Activated CD8-positive, alpha-beta memory T cell treated with anti-CD3 and anti-CD28 coated beads for 24 hours (primary cell): ENCODE results near the gene DOCK8.

Experiments
- DNase-seq: peaks from one replicate; pipeline ENCODE4 v3.0.0-alpha.2; 2020

The DOCK8 gene

GRCh38 chr9:316382-316965, 101.8 kb downstream of the DOCK8 start:
- no peak for DNase-seq

GRCh38 chr9:318646-319045, 104.0 kb downstream of the DOCK8 start:
- DNase-seq: no peak

GRCh38 chr9:324971-325370, 110.3 kb downstream of the DOCK8 start:
- no peak for DNase-seq

- no peak for DNase-seq
These were observed 112.0 kb downstream of the DOCK8 start for GRCh38 chr9:326667-327066.

GRCh38 chr9:328453-328852, 113.8 kb downstream of the DOCK8 start:
- DNase-seq: no peak

GRCh38 chr9:331197-331596, 116.5 kb downstream of the DOCK8 start:
- no peak for DNase-seq

GRCh38 chr9:335373-335772, 120.7 kb downstream of the DOCK8 start:
- no peak for DNase-seq

GRCh38 chr9:336039-336438, 121.4 kb downstream of the DOCK8 start:
- no peak for DNase-seq

- DNase-seq: no peak
These were observed 123.9 kb downstream of the DOCK8 start for GRCh38 chr9:338602-339001.

GRCh38 chr9:341634-342421, 127.2 kb downstream of the DOCK8 start:
- no peak for DNase-seq

GRCh38 chr9:343773-344172, 129.1 kb downstream of the DOCK8 start:
- DNase-seq: no peak

GRCh38 chr9:346111-346571, 131.5 kb downstream of the DOCK8 start:
- DNase-seq: no peak

GRCh38 chr9:347667-348292, 133.1 kb downstream of the DOCK8 start:
- DNase-seq: no peak

- no peak for DNase-seq
These were observed 135.7 kb downstream of the DOCK8 start for GRCh38 chr9:350384-350783.

- DNase-seq: no peak
These were observed 137.3 kb downstream of the DOCK8 start for GRCh38 chr9:351916-352315.

- no peak for DNase-seq
These were observed 138.4 kb downstream of the DOCK8 start for GRCh38 chr9:353077-353476.

GRCh38 chr9:354453-354852, 139.8 kb downstream of the DOCK8 start:
- DNase-seq: no peak

- DNase-seq: no peak
These were observed 142.9 kb downstream of the DOCK8 start for GRCh38 chr9:357560-357959.

GRCh38 chr9:362561-363273, 148.1 kb downstream of the DOCK8 start:
- no peak for DNase-seq

GRCh38 chr9:363274-363612, 148.6 kb downstream of the DOCK8 start:
- DNase-seq: no peak

GRCh38 chr9:365436-365835, 150.8 kb downstream of the DOCK8 start:
- no peak for DNase-seq

GRCh38 chr9:366620-367019, 152.0 kb downstream of the DOCK8 start:
- no peak for DNase-seq

GRCh38 chr9:370086-370485, 155.4 kb downstream of the DOCK8 start:
- no peak for DNase-seq

- no peak for DNase-seq
These were observed 156.7 kb downstream of the DOCK8 start for GRCh38 chr9:371349-371748.
